Tibial artery (tissue), 4 donors: ENCODE results near the gene LMF1.

Source experiments
- DNase-seq, 2 donors: peaks; one replicate each; pipeline ENCODE4 v3.0.0-alpha.2; 2019
- H3K27ac ChIP-seq, 2 donors: fragments of 200-600 bp; sonication (generic) in 1 of 2; 1 replicate in 1 of 2; 2 replicates in 1 of 2; pipeline ENCODE4 v1.5.1; 2018 to 2019; ENCODE audit warnings: mild to moderate bottlenecking in 1 of 2
- H3K27me3 ChIP-seq, 2 donors: fragments of 200-600 bp; sonication (generic) in 1 of 2; one replicate each; pipeline versions ENCODE4 v1.5.1 to v1.6.0; 2016 to 2019
- H3K36me3 ChIP-seq, 3 donors: fragments of 200-600 bp; sonication (generic) in 2 of 3; one replicate each; pipeline ENCODE4 v1.5.1; 2016 to 2019; ENCODE audit warnings: mild to moderate bottlenecking in 2 of 3
- H3K4me1 ChIP-seq, 4 donors: fragments of 200-600 bp; sonication (generic) in 2 of 4; 1 replicate in 3 of 4; 2 replicates in 1 of 4; pipeline ENCODE4 v1.5.1; 2016 to 2019
- H3K4me3 ChIP-seq, 2 donors: fragments of 200-600 bp; sonication (generic) in 1 of 2; 1 replicate in 1 of 2; 2 replicates in 1 of 2; pipeline ENCODE4 v1.5.1; 2018 to 2019; ENCODE audit warnings: mild to moderate bottlenecking in 2 of 2
- H3K9me3 ChIP-seq, 3 donors: fragments of 200-600 bp; sonication (generic) in 1 of 3; one replicate each; pipeline ENCODE4 v1.5.1; 2016 to 2019
- intact Hi-C: fragments of 100-400 bp; cut with DNase I; formaldehyde crosslinking; loops from one replicate; pipeline ENCODE4 v1.15.0; 2023; ENCODE audit warnings: low total_unique reads
- TF ChIP-seq, protein P1 (sequence below), 2 experiments: fragments of 200-600 bp in 1 of 2; fragments of 450-650 bp in 1 of 2; IDR thresholded peaks; one replicate each; pipeline ENCODE4 v1.5.1; 2017 to 2019; ENCODE audit warnings: antibody characterized with exemption in 2 of 2, mild to moderate bottlenecking in 1 of 2, moderate library complexity in 1 of 2

Gene LMF1

GRCh38 chr16:947255-947921 is 23.4 kb downstream of the LMF1 start:
- Histone ChIP-seq H3K4me1 (no peaks in the 10 kb centered on the region), H3K27me3 (no peaks in the 10 kb centered on the region), H3K9me3 (peaks cover 0 to 4% (median 0%) of the 10 kb centered on the region in 3 donors), H3K36me3 (peaks cover 20 to 44% (median 41%) of the 10 kb centered on the region in 3 donors), H3K27ac (no peak overlapping the region), H3K4me3 (no peak overlapping the region)
- intact Hi-C loops = no loop called here
- DNase-seq = no peak
- TF ChIP-seq, protein P1, sequence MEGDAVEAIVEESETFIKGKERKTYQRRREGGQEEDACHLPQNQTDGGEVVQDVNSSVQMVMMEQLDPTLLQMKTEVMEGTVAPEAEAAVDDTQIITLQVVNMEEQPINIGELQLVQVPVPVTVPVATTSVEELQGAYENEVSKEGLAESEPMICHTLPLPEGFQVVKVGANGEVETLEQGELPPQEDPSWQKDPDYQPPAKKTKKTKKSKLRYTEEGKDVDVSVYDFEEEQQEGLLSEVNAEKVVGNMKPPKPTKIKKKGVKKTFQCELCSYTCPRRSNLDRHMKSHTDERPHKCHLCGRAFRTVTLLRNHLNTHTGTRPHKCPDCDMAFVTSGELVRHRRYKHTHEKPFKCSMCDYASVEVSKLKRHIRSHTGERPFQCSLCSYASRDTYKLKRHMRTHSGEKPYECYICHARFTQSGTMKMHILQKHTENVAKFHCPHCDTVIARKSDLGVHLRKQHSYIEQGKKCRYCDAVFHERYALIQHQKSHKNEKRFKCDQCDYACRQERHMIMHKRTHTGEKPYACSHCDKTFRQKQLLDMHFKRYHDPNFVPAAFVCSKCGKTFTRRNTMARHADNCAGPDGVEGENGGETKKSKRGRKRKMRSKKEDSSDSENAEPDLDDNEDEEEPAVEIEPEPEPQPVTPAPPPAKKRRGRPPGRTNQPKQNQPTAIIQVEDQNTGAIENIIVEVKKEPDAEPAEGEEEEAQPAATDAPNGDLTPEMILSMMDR (IDR thresholded peaks at IDR 0.05) = no peak

DNA sequence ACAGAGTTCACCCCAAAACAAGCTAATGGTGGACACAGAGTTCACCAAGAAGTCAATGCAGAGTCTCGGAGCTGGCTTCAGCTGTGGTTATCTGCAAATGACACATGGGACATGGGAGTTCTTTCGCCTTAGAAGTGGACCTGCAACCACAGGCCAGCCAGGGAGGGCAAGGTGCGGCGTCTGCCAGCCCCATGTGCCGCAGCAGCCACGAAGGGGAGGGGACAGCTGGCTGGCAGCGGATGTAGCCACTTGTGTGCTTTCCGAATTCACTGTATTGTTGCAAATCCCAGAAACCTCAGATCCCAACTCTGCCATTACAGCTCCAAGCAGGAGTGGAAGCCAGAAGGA is 24.8 kb downstream of the LMF1 start:
- Histone ChIP-seq H3K36me3 (peaks cover 33 to 43% (median 37%) of the 10 kb centered on the region in 3 donors), H3K9me3 (peaks cover 0 to 10% (median 4%) of the 10 kb centered on the region in 3 donors), H3K4me1 (no peaks in the 10 kb centered on the region), H3K27ac (no peak overlapping the region), H3K4me3 (no peak overlapping the region), H3K27me3 (no peaks in the 10 kb centered on the region)
- no peak for DNase-seq
- intact Hi-C loops = no loop called here
- TF ChIP-seq, protein P1 (IDR thresholded peaks at IDR 0.05) = no peak

- Histone ChIP-seq H3K9me3 (peaks cover 0 to 10% (median 4%) of the 10 kb centered on the region in 3 donors), H3K27ac (no peak overlapping the region), H3K36me3 (peaks cover 34 to 43% (median 40%) of the 10 kb centered on the region in 3 donors), H3K27me3 (no peaks in the 10 kb centered on the region), H3K4me1 (no peaks in the 10 kb centered on the region), H3K4me3 (no peak overlapping the region)
- TF ChIP-seq, protein P1 (IDR thresholded peaks at IDR 0.05) = no peak
- no peak for DNase-seq
- intact Hi-C loops = no loop called here
These were observed 25.3 kb downstream of the LMF1 start for GRCh38 chr16:945271-946047.

GRCh38 chr16:943971-944370 is 26.8 kb downstream of the LMF1 start:
- Histone ChIP-seq H3K27ac (no peak overlapping the region), H3K27me3 (no peaks in the 10 kb centered on the region), H3K4me1 (no peaks in the 10 kb centered on the region), H3K9me3 (peaks cover 0 to 10% (median 4%) of the 10 kb centered on the region in 3 donors), H3K4me3 (no peak overlapping the region), H3K36me3 (peaks cover 34 to 55% (median 43%) of the 10 kb centered on the region in 3 donors)
- no peak for DNase-seq
- TF ChIP-seq, protein P1 (IDR thresholded peaks at IDR 0.05) = no peak
- intact Hi-C loops = no loop called here

- TF ChIP-seq, protein P1 (IDR thresholded peaks at IDR 0.05) = no peak
- Histone ChIP-seq H3K4me3 (no peak overlapping the region), H3K27ac (no peak overlapping the region), H3K36me3 (peaks cover 34 to 63% (median 43%) of the 10 kb centered on the region in 3 donors), H3K9me3 (peaks cover 0 to 10% (median 4%) of the 10 kb centered on the region in 3 donors), H3K4me1 (no peaks in the 10 kb centered on the region), H3K27me3 (no peaks in the 10 kb centered on the region)
- DNase-seq = no peak
- intact Hi-C loops = no loop called here
These were observed 28.2 kb downstream of the LMF1 start for GRCh38 chr16:942436-943060.
